GM19351 (cell line): ENCODE data around the gene TAAR6.
A peak's percentile ranks its signal among the peaks of the same experiment; 100 is the strongest.
"Not testable (repeated sequence)": the region's sequence is repeated elsewhere in the genome, so short reads cannot be mapped to it uniquely, and the experiment has no call there.

Source experiments
- ATAC-seq: cut with Tn5 transposase; IDR thresholded peaks from one replicate; pipeline ENCODE4 v1.9.1; 2021; ENCODE audit warnings: mild to moderate bottlenecking, moderate library complexity; ENCODE audit not compliant: unreplicated experiment

Gene TAAR6, protein sequence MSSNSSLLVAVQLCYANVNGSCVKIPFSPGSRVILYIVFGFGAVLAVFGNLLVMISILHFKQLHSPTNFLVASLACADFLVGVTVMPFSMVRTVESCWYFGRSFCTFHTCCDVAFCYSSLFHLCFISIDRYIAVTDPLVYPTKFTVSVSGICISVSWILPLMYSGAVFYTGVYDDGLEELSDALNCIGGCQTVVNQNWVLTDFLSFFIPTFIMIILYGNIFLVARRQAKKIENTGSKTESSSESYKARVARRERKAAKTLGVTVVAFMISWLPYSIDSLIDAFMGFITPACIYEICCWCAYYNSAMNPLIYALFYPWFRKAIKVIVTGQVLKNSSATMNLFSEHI

DNA sequence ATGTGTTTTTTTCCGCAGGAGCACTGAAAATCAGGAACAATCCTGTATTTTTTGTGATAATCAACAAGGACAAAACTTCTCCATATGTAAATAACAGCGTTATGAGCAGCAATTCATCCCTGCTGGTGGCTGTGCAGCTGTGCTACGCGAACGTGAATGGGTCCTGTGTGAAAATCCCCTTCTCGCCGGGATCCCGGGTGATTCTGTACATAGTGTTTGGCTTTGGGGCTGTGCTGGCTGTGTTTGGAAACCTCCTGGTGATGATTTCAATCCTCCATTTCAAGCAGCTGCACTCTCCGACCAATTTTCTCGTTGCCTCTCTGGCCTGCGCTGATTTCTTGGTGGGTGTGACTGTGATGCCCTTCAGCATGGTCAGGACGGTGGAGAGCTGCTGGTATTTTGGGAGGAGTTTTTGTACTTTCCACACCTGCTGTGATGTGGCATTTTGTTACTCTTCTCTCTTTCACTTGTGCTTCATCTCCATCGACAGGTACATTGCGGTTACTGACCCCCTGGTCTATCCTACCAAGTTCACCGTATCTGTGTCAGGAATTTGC, at the start of gene TAAR6:
TSS of gene TAAR6 (plus strand) at position 102 of the 557 bp plus-strand sequence. CDS start at position 102, 0 bp downstream.
- no peak for ATAC-seq

- ATAC-seq: no peak
These were observed 49.2 kb upstream of the TAAR6 start for GRCh38 chr6:132520953-132521352.

GRCh38 chr6:132524646-132525045, 45.5 kb upstream of the TAAR6 start:
- ATAC-seq: no peak

GRCh38 chr6:132525866-132526265, 44.3 kb upstream of the TAAR6 start:
- no peak for ATAC-seq

DNA sequence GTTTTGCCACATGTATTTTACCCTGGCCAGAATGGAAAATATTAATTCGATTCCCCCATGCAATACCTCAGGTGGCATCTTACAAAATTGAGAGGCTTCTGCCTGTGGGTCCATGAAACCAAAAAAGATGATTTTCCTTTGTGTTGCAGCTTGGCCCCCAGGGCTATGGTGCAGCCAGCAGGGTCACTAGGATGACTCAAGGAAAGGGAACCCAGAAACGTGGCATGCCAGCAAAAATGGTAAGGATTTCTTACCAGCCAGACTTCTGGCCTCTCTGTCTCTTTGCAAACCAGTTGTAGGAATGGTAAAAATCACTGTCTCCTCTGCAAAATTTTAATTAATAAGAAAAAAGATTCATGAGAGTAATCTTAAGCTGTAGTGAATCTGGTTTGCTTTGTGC, 43.7 kb upstream of the TAAR6 start:
- ATAC-seq: no peak

DNA sequence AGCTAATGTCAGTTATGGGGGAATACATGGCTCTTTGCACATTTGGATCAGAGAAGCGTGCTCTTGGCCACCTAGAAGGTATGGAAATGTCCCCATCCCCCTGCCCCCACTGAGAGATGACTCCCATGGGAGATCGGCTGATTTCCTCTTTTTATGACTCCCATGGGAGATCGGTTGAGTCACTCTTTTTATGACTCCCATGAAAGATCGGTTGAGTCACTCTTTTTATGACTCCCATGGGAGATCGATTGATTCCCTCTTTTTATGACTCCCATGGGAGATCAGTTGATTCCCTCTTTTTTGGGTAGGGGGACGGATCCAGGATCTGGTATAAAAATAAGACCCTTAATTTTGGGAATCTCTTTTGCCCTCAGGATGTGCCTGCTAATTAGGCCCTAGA, 42.3 kb upstream of the TAAR6 start:
- ATAC-seq: no peak

- peak; percentile 95 for ATAC-seq
These were observed 39.7 kb upstream of the TAAR6 start for GRCh38 chr6:132530293-132530974.

- ATAC-seq: not testable (repeated sequence)
These were observed 35.6 kb upstream of the TAAR6 start for GRCh38 chr6:132534546-132534945.

DNA sequence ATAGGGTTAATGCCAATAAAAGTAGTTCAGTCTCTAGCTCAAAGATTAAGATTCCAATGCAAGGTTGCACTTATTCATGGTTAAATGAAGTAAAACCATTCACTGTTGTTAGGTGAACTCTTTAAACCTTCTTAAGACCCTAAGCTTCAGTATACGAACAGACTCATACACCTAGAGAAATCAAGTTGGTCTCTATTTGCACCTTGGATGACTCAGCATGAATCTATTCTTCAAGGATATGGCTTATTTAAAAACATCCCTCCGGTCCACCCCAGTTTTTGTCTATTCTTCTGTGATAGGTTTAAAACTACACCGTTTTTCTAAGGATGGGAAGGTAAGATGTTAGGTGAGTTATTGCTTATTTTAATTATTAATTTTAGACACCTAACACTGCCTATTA, 33.0 kb upstream of the TAAR6 start:
- no peak for ATAC-seq

DNA sequence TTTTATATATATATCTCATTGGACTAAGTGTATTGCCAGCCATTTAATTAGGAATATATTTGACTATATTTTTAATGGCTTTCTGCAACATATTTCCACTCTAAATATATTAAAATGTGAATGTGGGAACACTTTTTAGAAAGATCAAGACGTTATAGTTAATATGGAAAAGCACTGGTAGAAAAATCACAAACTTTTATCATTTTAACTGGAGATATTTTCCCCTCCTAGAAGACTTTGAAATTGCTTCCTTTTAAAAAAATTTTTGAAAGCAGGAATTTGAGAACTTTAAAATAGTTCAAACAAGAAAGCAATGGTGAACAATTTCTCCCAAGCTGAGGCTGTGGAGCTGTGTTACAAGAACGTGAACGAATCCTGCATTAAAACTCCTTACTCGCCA, 32.1 kb upstream of the TAAR6 start, which contains the start of gene TAAR9:
TSS of gene TAAR9 (plus strand) at position 301 of the 400 bp plus-strand sequence. CDS start at position 314, 13 bp downstream.
- ATAC-seq: no peak

GRCh38 chr6:132544826-132545225, 25.3 kb upstream of the TAAR6 start:
- ATAC-seq: no peak

DNA sequence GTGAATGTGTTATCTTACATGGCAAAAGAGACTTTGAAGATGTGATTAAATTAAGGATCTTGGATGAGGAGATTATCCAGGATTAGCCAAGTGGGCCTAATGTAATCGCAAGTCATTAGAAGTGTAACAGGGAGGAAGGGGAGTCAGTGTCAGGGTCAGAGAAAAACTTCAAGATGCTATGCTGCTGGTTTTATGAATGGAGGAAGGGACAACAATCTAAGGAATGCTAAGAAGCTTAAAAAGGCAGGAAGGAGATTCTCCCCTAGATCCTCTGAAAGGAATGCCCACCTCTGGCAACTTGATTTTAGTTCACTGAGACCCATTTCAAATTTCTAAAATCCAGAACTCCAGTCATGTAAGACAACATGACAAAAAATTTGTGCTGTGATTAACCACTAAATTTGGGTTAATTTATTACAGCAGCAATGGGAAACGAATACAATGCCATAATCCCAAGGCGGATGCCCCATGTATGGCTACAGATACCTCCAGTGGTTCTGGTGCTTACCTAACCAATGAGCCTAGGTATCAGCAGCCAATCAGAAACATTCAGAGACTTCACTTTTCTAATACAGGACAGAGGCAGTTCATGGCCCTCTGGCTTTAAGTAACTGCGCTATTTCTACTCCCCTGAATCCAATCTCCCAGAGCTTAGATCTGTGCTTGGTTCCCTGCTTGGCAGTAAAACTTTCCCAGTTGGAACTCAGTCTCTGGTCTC, 21.2 kb upstream of the TAAR6 start:
- ATAC-seq: no peak

DNA sequence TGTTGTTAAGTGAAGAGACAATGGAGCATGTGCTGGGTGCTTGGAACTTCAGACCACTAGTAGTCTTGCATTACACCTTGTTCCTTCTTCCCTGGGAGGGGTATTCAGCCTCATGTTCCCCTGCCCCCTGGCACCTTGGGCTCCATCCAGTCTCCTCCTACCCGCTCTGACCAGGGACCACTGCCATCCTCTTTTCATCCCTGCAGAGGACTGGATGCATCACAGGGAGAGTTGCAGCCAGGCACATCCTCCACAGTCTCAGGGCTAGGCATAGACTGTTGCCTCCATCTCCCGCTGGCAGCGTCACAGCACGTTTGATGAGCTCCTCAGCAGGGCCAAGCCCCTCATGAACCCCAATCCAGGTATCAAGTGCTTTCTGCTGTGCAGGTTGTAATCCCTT, 18.9 kb upstream of the TAAR6 start:
- ATAC-seq: no peak

- no peak for ATAC-seq
These were observed 17.8 kb upstream of the TAAR6 start, which contains the start of gene TAAR8 for GRCh38 chr6:132552372-132552771. TSS of gene TAAR8 (plus strand) at chr6:132552672. CDS start at chr6:132552693, 21 bp downstream.

GRCh38 chr6:132560087-132560486, 10.0 kb upstream of the TAAR6 start:
- ATAC-seq: not testable (repeated sequence)

DNA sequence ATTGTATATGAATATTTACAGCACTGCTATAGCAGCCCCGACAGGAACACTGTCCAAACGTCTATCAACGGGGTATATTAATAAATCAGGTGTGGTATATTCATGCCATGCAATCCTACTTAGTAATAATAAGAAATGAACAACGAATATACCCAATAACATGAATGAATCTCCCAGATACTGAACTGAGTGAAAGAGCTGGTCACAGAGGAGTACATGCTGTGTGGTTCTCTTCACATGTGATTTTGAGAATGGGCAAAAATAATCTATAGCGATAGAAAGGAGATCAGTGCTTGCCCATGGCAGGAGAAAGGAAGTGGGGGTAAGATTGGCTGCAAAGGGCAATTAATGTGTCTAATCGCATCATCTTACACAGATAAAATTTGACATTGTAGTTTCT, 3.7 kb upstream of the TAAR6 start:
- no peak for ATAC-seq

GRCh38 chr6:132567566-132567965, 2.6 kb upstream of the TAAR6 start:
- ATAC-seq: no peak

DNA sequence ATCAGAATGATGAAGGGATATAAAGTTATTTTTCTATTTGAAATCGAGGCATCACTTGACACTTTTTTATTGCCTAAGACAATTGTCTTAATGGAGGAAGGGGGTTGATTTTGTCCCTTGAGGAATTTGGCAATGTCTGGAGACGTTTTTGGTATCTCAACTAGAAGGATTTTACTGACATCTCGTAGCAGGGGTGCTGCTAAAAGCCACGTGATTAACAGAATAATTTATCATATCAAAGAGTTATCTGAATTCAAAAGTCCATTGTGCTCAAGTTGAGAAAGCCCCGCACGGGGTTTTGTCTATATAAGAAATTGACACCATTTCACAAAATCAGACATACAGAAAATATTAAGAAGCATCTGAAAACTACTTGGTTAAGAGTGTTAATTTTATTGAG, 1.5 kb upstream of the TAAR6 start:
- no peak for ATAC-seq

DNA sequence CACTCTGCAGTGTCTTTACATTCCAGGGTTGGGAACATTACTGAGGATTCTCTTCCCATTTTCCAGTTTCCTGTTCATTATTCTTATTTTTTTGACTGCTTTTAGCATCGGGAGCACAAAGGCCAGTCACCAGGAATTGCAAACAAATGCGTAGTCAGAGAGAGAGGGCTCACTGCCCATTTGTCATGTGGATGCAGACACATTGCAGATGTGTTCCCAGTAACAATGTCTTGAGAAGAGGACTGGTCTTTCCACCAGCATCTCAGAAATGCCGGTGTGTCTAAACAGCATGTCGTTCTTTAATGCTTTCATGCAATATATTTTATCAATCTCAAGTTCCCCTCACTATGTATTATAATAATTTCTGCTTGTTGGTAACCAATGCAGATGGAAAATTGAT, 952 bp upstream of the TAAR6 start:
- ATAC-seq: no peak

DNA sequence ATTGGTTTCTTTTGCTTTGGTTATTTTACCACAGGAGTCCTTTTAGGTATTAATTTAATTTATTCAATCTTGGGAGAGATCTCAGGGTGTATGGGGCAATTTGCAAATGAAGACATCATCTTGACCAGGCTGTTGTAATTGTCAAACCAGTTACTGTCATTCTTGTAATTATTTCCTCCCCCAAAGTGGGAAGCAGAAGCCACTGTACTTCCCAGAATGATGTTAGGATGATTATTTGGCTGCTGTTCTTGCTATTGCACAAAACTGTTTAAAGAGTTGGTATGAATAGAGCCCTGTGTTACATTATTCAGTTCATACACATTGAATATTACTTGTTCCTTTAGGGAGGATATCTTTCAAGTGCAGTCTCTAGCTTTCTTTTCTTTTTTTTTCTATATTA, 1.7 kb downstream of the TAAR6 start:
- ATAC-seq: no peak

DNA sequence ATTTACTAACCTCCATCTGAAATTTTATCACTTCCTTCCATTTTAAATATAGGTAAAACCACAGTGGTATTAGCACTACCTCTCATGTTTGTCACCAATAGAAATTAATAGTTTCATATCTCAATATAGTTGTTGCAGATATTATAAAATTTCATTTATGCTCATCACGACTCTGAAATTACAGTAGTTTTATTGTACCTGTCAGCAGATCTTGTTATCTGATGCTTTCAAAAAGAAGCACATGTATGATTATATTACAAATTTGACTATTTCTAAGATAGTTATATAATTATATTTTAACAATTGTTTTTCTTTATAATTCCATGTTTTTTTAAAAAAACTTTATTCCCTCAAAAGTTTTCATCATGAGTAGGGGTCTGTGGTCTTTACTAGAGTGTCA, 14.6 kb downstream of the TAAR6 start:
- ATAC-seq: no peak
